ENCODE measurements around the gene HOXB1. TPM values are rescaled to one million over a fixed set of nuclear protein-coding genes. Genes with fewer than 3 reads are reported as not detected.

Gene HOXB1
- total and polyA plus RNA-seq, 2 of the 8 experiments (the other 6 are each of a cell fraction or from before 2014, with no cell fraction given), result not detected

GRCh38 chr17:48577330-48577945, 46.6 kb upstream of the HOXB1 start (continued):
- TF ChIP-seq EGR1 (IDR thresholded peaks at IDR 0.05; ENCODE audit: borderline replicate concordance, low read depth, low read length) (no peak), RNF2 (IDR thresholded peaks at IDR 0.05; ENCODE audit: borderline replicate concordance, low read depth, low read length, missing control alignments, poor library complexity, severe bottlenecking) (peak; percentile 43), RBBP5 (IDR thresholded peaks at IDR 0.05; ENCODE audit: borderline replicate concordance, low read depth, low read length) (no peak)
